Measurements from ENCODE around the gene FCGR3A. TPM values are rescaled to one million over a fixed set of nuclear protein-coding genes. Genes with fewer than 3 reads are reported as not detected.

FCGR3A gene
- total and polyA plus RNA-seq, 11 donors: 1.8 to 204 (median 9.2) TPM

GRCh38 chr1:161495490-161495889 is 54.1 kb downstream of the FCGR3A start:
- intact Hi-C loops (cut with DNase I): no loop called here
- H3K9me3 ChIP-seq: no peaks in the 10 kb centered on the region
- DNase-seq (no peak), ATAC-seq (no peak)
- peaks cover 0 to 53% (median 9%) of the 10 kb centered on the region in 9 donors for H3K27me3 ChIP-seq
- H3K27ac ChIP-seq: no peak overlapping the region
- no peaks in the 10 kb centered on the region for H3K36me3 ChIP-seq
- no peak for TF ChIP-seq POLR2A (IDR thresholded peaks at IDR 0.05)
- TF ChIP-seq CTCF (IDR thresholded peaks at IDR 0.05): no peak
- peaks cover 0 to 35% (median 0%) of the 10 kb centered on the region in 12 donors for H3K4me1 ChIP-seq
- no peak overlapping the region for H3K4me3 ChIP-seq

GRCh38 chr1:161494091-161494735 is 55.4 kb downstream of the FCGR3A start:
- no peak overlapping the region for H3K27ac ChIP-seq
- no peak for ATAC-seq
- 42 to 53% (median 43%) methylated on average over 3 of the region's 3 CpGs for WGBS, 4 donors
- no peaks in the 10 kb centered on the region for H3K9me3 ChIP-seq
- no peak for DNase-seq
- peaks cover 0 to 56% (median 14%) of the 10 kb centered on the region in 9 donors for H3K27me3 ChIP-seq
- H3K36me3 ChIP-seq: no peaks in the 10 kb centered on the region
- peaks cover 0 to 25% (median 0%) of the 10 kb centered on the region in 12 donors for H3K4me1 ChIP-seq
- H3K4me3 ChIP-seq: no peak overlapping the region
- intact Hi-C loops (cut with DNase I): no loop called here
- no peak for TF ChIP-seq CTCF (IDR thresholded peaks at IDR 0.05)
- no peak for TF ChIP-seq POLR2A (IDR thresholded peaks at IDR 0.05)

- Histone ChIP-seq H3K4me3 (no peak overlapping the region), H3K27ac (no peak overlapping the region), H3K27me3 (peaks cover 0 to 67% (median 14%) of the 10 kb centered on the region in 9 donors), H3K4me1 (peaks cover 0 to 16% (median 0%) of the 10 kb centered on the region in 12 donors), H3K36me3 (no peaks in the 10 kb centered on the region), H3K9me3 (no peaks in the 10 kb centered on the region)
- ATAC-seq (no peak), DNase-seq (no peak)
- no peak for TF ChIP-seq POLR2A (IDR thresholded peaks at IDR 0.05)
- TF ChIP-seq CTCF (IDR thresholded peaks at IDR 0.05): no peak
- intact Hi-C loops (cut with DNase I): no loop called here
- 60 to 72% (median 69%) methylated on average over 2 of the region's 2 CpGs for WGBS, 4 donors
These were observed 56.8 kb downstream of the FCGR3A start for GRCh38 chr1:161492827-161493226.

Other genes with a start within 250 kb of the FCGR3A start
- gene MPZ, start 239.8 kb downstream of the FCGR3A start, total RNA-seq: 1 to 10 TPM in 8 of 9 donors, under 1 TPM in 1; 0.90 to 5.6 (median 2.7) TPM
- 1 to 10 TPM; 1.2 to 2.1 TPM for gene MPZ, start 239.8 kb downstream of the FCGR3A start, polyA plus RNA-seq
- gene SDHC, start 235.4 kb downstream of the FCGR3A start, total RNA-seq: 100 to 1,000 TPM; 113 to 408 (median 314) TPM
- 100 to 1,000 TPM in 1 of 2 donors, 10 to 100 TPM in 1; 50.6 to 256 TPM for gene SDHC, start 235.4 kb downstream of the FCGR3A start, polyA plus RNA-seq
- not detected for gene CFAP126, start 181.9 kb downstream of the FCGR3A start, total RNA-seq
- gene CFAP126, start 181.9 kb downstream of the FCGR3A start, polyA plus RNA-seq: not detected
- gene FCGR2A, start 44.4 kb downstream of the FCGR3A start, total RNA-seq: 100 to 1,000 TPM in 1 of 9 donors, 10 to 100 TPM in 7, 1 to 10 TPM in 1; 9.7 to 131 (median 11.7) TPM
- 10 to 100 TPM in 1 of 2 donors, 1 to 10 TPM in 1; 5.2 to 11.4 TPM for gene FCGR2A, start 44.4 kb downstream of the FCGR3A start, polyA plus RNA-seq
- 1 to 10 TPM in 3 of 9 donors, under 1 TPM in 6; 0.27 to 5.9 (median 0.93) TPM for gene HSPA6, start 25.3 kb downstream of the FCGR3A start, total RNA-seq
- 1 to 10 TPM in 1 of 2 donors, under 1 TPM in 1; 0.65 to 1.3 TPM for gene HSPA6, start 25.3 kb downstream of the FCGR3A start, polyA plus RNA-seq
- gene FCGR3B, start 81.4 kb upstream of the FCGR3A start, total RNA-seq: 10 to 100 TPM in 1 of 9 donors, 1 to 10 TPM in 8; 1.3 to 12.7 (median 1.7) TPM
- under 1 TPM; 0.15 to 0.37 TPM for gene FCGR3B, start 81.4 kb upstream of the FCGR3A start, polyA plus RNA-seq
- gene FCGR2B, start 113.3 kb upstream of the FCGR3A start, total RNA-seq: 10 to 100 TPM in 2 of 9 donors, 1 to 10 TPM in 7; 3.8 to 51.6 (median 5.6) TPM
- 1 to 10 TPM; 2.5 to 3.5 TPM for gene FCGR2B, start 113.3 kb upstream of the FCGR3A start, polyA plus RNA-seq
- gene FCRLA, start 157.4 kb upstream of the FCGR3A start, total RNA-seq: 1 to 10 TPM in 1 of 9 donors, under 1 TPM in 2, not detected in 6; 0.20 to 1.0 (median 0.41) TPM
- gene FCRLA, start 157.4 kb upstream of the FCGR3A start, polyA plus RNA-seq: under 1 TPM; 0.11 to 0.23 TPM
- gene FCRLB, start 171.7 kb upstream of the FCGR3A start, total RNA-seq: under 1 TPM; 0.22 to 0.75 (median 0.48) TPM
- under 1 TPM; 0.30 to 0.46 TPM for gene FCRLB, start 171.7 kb upstream of the FCGR3A start, polyA plus RNA-seq
- gene DUSP12, start 200.0 kb upstream of the FCGR3A start, total RNA-seq: 10 to 100 TPM in 1 of 9 donors, 1 to 10 TPM in 8; 5.2 to 10.0 (median 7.1) TPM
- 10 to 100 TPM in 1 of 2 donors, 1 to 10 TPM in 1; 5.8 to 18.1 TPM for gene DUSP12, start 200.0 kb upstream of the FCGR3A start, polyA plus RNA-seq
- gene ATF6, start 216.5 kb upstream of the FCGR3A start, total RNA-seq: 10 to 100 TPM; 13.3 to 24.4 (median 17.6) TPM
- gene ATF6, start 216.5 kb upstream of the FCGR3A start, polyA plus RNA-seq: 10 to 100 TPM in 1 of 2 donors, 1 to 10 TPM in 1; 3.0 to 16.2 TPM